GM12875 (cell line): ENCODE measurements around the gene CYP26C1.

Experiments used
- H3K4me3 ChIP-seq: one replicate; pipeline ENCODE4 v1.5.1; 2011; ENCODE audit warnings: low read depth, low read length, control low read depth
- TF ChIP-seq, protein P1 (sequence below): IDR thresholded peaks from 2 replicates; pipeline ENCODE4 v1.5.1; 2011; ENCODE audit warnings: low read depth, mild to moderate bottlenecking, control low read depth, inconsistent platforms, low read length, moderate library complexity, borderline replicate concordance; ENCODE audit not compliant: insufficient read depth

Gene CYP26C1

DNA sequence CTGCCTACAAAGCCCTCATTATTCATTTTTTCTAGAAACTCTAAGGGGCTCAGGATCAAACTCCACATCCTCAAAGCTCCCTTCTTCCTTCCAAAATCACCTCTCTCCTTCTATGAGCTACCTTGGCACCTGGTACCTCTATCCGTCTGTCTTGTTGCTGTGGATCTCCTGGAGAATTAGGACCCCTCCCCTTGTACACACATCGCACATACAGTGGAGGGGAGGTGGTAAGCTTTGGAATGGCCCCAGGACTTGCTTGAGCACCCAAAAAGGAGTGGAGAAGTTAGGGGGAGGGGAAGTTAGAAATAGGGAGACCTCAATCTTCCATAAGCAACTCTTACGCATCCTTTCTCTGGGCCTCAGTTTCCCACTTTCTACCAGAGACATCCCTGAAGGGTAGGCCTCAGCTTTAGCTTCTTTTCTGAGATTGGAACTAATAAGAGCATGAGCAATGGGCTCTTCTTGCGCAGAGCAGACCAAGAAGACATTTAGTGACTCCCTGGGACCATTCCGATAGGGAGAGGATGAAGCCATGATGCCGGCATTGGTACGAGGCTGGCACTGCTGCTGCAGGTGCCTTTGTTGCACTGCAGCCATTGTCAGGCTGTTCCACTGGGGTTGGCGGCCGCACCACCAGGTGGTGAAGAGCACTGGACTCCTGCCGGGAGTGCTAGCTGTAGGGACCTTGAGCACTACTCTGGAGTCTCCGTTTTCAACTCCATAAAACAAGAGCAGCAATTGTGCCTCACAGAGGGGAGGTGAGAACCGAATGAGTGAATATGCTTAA is 4.5 kb downstream of the CYP26C1 start:
- no peak overlapping the region for H3K4me3 ChIP-seq
- TF ChIP-seq, protein P1, sequence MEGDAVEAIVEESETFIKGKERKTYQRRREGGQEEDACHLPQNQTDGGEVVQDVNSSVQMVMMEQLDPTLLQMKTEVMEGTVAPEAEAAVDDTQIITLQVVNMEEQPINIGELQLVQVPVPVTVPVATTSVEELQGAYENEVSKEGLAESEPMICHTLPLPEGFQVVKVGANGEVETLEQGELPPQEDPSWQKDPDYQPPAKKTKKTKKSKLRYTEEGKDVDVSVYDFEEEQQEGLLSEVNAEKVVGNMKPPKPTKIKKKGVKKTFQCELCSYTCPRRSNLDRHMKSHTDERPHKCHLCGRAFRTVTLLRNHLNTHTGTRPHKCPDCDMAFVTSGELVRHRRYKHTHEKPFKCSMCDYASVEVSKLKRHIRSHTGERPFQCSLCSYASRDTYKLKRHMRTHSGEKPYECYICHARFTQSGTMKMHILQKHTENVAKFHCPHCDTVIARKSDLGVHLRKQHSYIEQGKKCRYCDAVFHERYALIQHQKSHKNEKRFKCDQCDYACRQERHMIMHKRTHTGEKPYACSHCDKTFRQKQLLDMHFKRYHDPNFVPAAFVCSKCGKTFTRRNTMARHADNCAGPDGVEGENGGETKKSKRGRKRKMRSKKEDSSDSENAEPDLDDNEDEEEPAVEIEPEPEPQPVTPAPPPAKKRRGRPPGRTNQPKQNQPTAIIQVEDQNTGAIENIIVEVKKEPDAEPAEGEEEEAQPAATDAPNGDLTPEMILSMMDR, result no peak

DNA sequence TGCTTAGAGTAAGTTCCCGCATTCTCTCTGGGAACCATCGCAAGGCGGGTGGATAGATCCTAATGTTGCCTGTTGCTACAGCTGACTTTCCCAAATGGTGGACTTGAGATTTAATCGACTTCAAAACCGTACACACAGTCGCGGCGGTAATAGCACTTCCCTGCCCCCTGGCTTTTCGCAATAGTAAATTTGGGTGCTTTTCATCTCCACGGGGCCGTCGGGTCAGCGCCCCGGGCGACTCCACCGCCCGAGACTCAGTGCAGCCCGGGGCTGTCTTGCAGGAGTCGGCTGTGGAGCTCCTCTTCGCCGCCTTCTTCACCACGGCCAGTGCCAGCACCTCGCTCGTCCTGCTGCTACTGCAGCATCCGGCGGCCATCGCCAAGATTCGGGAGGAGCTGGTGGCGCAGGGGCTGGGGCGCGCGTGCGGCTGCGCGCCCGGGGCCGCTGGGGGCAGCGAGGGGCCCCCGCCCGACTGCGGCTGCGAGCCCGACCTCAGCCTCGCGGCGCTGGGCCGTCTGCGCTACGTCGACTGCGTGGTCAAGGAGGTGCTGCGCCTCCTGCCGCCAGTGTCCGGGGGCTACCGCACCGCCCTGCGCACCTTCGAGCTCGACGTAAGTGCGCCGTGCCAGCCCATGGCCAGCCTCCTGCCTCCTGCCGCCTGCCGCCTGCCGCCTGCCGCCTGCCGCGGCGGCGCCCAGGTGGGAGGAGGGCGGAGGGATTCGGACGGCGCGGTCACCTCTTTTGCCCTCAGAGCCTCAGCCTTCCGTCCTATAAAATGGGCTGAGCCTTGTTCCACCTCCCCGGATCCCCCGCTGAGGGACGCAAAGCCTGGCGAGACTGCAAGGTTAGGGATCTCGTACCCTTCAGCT is 5.3 kb downstream of the CYP26C1 start:
- TF ChIP-seq, protein P1, result no peak
- no peak overlapping the region for H3K4me3 ChIP-seq

DNA sequence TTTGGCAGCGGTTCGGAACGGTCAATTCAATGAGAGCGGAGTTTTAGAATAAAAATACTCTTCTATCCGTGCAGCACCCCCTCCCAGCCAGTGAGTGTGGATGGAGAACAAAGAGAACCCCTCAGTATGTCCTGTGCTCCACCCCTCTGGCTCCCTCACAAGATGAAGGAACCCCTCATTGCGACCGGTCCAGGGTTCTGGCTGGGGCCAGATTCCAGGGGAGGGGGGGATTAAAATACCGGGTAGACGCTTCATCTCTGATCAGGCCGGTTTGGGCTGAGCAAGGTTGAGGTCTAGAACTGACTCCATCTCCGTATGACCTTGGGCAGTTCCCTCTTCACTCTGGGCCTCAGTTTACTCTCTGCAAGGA is 5.9 kb downstream of the CYP26C1 start:
- no peak overlapping the region for H3K4me3 ChIP-seq
- TF ChIP-seq, protein P1, result no peak

DNA sequence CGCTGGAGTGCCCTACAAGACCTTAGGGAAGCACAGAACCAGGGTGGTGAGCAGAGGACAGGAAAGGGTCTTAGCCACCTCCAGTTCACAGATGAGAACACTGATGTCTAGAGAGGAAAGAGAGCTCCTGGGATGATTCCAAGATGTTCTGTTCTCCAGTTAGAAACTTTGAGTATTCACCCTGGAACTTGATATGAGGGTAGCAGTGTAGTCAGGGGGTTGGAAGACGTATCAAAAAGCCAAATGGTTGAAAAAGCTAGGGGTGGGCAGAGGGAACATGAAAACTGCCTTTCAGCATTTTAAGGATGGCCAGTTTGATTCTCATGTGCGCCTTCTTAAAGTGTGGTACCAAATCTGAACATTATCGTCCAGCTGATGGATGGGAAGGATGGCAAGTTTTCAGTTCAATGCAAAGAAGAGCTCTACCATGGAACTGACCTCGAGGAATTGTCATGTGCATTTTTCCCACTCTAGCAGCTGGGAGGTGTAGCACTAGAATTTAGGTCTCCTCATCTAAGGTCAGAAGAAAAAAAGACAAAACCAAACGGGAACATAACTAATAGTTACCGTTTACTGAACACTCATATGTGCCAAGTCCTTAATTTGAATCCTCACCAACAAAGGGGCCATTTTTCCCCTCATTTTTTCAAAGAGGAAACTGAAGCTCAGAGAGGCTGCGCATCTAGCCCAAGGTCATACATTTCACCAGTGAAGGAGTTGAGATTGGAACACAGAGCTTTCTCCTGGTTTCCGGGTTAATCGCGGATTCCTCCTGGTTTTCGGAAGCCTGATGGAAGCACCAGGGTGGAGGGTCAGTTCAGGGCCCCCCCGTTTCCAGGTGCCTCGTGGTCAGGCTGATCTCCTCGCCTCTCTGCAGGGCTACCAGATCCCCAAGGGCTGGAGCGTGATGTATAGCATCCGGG is 7.1 kb downstream of the CYP26C1 start:
- no peak overlapping the region for H3K4me3 ChIP-seq
- TF ChIP-seq, protein P1, result no peak

DNA sequence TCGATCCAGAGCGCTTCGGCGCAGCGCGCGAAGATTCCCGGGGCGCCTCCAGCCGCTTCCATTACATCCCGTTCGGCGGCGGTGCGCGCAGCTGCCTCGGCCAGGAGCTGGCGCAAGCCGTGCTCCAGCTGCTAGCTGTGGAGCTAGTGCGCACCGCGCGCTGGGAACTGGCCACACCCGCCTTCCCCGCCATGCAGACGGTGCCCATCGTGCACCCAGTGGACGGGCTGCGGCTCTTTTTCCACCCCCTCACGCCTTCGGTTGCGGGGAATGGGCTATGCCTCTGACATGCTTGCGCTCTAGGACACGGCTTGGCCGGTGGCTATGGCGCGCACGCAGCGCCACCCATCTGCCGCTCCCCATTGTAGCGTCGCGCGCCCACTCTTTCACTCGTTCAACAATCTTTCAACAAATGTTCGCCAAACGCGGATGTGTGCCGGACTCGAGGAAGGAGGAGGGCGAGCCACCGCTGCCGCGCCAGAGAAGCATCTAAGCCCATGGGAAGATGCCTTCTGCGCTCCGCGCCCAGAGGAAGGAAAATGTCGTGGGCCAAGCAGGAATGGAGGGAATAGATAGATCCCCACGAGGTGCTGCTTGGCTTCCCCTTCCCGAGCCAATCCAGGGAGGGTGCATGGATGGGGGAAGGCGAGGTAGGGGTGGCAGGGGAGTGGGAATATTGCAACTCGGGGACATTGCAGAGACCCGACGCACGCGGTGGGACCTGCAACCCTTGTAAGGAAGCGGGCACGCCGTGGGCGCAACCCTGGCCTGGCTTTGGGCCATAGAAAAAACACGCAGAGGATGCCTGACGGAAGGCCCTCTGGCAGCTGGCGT is 8.0 kb downstream of the CYP26C1 start:
- no peak overlapping the region for H3K4me3 ChIP-seq
- TF ChIP-seq, protein P1, result no peak

DNA sequence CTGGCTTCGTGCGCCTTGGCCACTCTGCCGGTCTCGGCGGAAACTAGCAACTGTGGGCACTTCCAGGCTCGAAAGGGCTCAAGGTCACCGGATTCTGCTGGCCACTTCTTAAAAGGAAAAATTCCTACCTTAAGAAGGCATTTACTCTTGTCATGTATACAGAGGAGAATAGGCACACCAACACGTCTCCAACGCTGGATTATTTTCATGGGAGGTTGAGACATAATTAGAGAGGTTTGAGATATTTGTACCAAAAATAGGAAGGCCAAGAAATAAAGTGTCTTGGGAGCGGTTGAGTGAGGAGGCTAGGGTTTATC is 8.6 kb downstream of the CYP26C1 start:
- H3K4me3 ChIP-seq, result no peak overlapping the region
- TF ChIP-seq, protein P1, result no peak
